ENCODE results near the gene NUDC.

DNA sequence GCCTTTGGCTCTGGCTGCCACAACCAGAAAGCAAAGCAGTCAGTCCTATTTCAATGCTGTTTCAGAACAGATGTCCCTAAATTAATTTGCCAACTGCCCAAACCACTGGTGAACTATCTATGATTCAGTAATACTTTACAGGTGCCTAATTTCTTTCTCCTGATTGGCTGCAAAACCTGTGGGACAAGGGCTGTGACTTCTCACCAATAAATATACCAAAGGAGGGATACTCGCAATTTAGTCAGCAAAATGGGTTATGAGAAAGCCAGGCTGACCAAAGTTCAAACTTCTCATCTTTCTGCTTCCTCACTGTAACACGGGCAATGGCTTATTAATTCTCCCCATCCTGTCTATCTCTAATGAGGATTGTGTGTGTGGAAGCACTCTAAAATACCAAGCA lies 44.2 kb upstream of the NUDC start:
- TF ChIP-seq, protein P1, sequence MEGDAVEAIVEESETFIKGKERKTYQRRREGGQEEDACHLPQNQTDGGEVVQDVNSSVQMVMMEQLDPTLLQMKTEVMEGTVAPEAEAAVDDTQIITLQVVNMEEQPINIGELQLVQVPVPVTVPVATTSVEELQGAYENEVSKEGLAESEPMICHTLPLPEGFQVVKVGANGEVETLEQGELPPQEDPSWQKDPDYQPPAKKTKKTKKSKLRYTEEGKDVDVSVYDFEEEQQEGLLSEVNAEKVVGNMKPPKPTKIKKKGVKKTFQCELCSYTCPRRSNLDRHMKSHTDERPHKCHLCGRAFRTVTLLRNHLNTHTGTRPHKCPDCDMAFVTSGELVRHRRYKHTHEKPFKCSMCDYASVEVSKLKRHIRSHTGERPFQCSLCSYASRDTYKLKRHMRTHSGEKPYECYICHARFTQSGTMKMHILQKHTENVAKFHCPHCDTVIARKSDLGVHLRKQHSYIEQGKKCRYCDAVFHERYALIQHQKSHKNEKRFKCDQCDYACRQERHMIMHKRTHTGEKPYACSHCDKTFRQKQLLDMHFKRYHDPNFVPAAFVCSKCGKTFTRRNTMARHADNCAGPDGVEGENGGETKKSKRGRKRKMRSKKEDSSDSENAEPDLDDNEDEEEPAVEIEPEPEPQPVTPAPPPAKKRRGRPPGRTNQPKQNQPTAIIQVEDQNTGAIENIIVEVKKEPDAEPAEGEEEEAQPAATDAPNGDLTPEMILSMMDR (IDR thresholded peaks at IDR 0.05 in 8 of 11, conservative IDR thresholded peaks at IDR 0.05 in 3 of 11), result no peak
- TF ChIP-seq POLR2A (IDR thresholded peaks at IDR 0.05), result no peak
- no peak for TF ChIP-seq POLR2AphosphoS5 (IDR thresholded peaks at IDR 0.05)
